ENCODE data around the gene PLBD1. TPM values are rescaled to one million over a fixed set of nuclear protein-coding genes. Genes with fewer than 3 reads are reported as not detected.

Gene PLBD1
- total RNA-seq, 1 donor from 2014 or later = 26.1 TPM

GRCh38 chr12:14548609-14549008 is 19.1 kb downstream of the PLBD1 start:
- Mint-ChIP-seq H3K27me3 (no peaks in the 10 kb centered on the region), H3K9me3 (ENCODE audit: low read depth) (peaks cover 4% of the 10 kb centered on the region), H3K4me3 (ENCODE audit: low read depth) (no peak overlapping the region), H3K27ac (no peak overlapping the region), H3K36me3 (ENCODE audit: insufficient read depth) (peaks cover 2% of the 10 kb centered on the region), H3K4me1 (ENCODE audit: low read depth) (no peaks in the 10 kb centered on the region)
- DNase-seq (ENCODE audit: low spot score, unreplicated experiment) = no peak
- no peak for TF ChIP-seq CTCF (IDR thresholded peaks at IDR 0.05; ENCODE audit: unreplicated experiment)

GRCh38 chr12:14547571-14547970 is 20.1 kb downstream of the PLBD1 start:
- peaks cover 1% of the 10 kb centered on the region for H3K36me3 Mint-ChIP-seq (ENCODE audit: insufficient read depth)
- no peak for TF ChIP-seq CTCF (IDR thresholded peaks at IDR 0.05; ENCODE audit: unreplicated experiment)
- H3K9me3 Mint-ChIP-seq (ENCODE audit: low read depth) = peaks cover 4% of the 10 kb centered on the region
- no peaks in the 10 kb centered on the region for H3K27me3 Mint-ChIP-seq
- no peak overlapping the region for H3K4me3 Mint-ChIP-seq (ENCODE audit: low read depth)
- no peaks in the 10 kb centered on the region for H3K4me1 Mint-ChIP-seq (ENCODE audit: low read depth)
- H3K27ac Mint-ChIP-seq = no peak overlapping the region
- no peak for DNase-seq (ENCODE audit: low spot score, unreplicated experiment)

- Mint-ChIP-seq H3K27ac (no peak overlapping the region), H3K9me3 (ENCODE audit: low read depth) (peaks cover 4% of the 10 kb centered on the region), H3K36me3 (ENCODE audit: insufficient read depth) (peaks cover 1% of the 10 kb centered on the region), H3K4me3 (ENCODE audit: low read depth) (no peak overlapping the region), H3K4me1 (ENCODE audit: low read depth) (no peaks in the 10 kb centered on the region), H3K27me3 (no peaks in the 10 kb centered on the region)
- no peak for DNase-seq (ENCODE audit: low spot score, unreplicated experiment)
- TF ChIP-seq CTCF (IDR thresholded peaks at IDR 0.05; ENCODE audit: unreplicated experiment) = no peak
Observed at GRCh38 chr12:14545144-14546124, 22.2 kb downstream of the PLBD1 start.

- H3K27me3 Mint-ChIP-seq = no peaks in the 10 kb centered on the region
- no peaks in the 10 kb centered on the region for H3K9me3 Mint-ChIP-seq (ENCODE audit: low read depth)
- H3K27ac Mint-ChIP-seq = no peak overlapping the region
- no peak overlapping the region for H3K4me3 Mint-ChIP-seq (ENCODE audit: low read depth)
- peaks cover 7% of the 10 kb centered on the region for H3K36me3 Mint-ChIP-seq (ENCODE audit: insufficient read depth)
- no peak for DNase-seq (ENCODE audit: low spot score, unreplicated experiment)
- H3K4me1 Mint-ChIP-seq (ENCODE audit: low read depth) = peaks cover 3% of the 10 kb centered on the region
- no peak for TF ChIP-seq CTCF (IDR thresholded peaks at IDR 0.05; ENCODE audit: unreplicated experiment)
Observed at GRCh38 chr12:14540801-14541462, 26.8 kb downstream of the PLBD1 start.

GRCh38 chr12:14537088-14537487 is 30.6 kb downstream of the PLBD1 start:
- H3K36me3 Mint-ChIP-seq (ENCODE audit: insufficient read depth) = peaks cover 15% of the 10 kb centered on the region
- DNase-seq (ENCODE audit: low spot score, unreplicated experiment) = no peak
- H3K27ac Mint-ChIP-seq = no peak overlapping the region
- no peaks in the 10 kb centered on the region for H3K27me3 Mint-ChIP-seq
- H3K4me1 Mint-ChIP-seq (ENCODE audit: low read depth) = peaks cover 3% of the 10 kb centered on the region
- no peak for TF ChIP-seq CTCF (IDR thresholded peaks at IDR 0.05; ENCODE audit: unreplicated experiment)
- no peaks in the 10 kb centered on the region for H3K9me3 Mint-ChIP-seq (ENCODE audit: low read depth)
- H3K4me3 Mint-ChIP-seq (ENCODE audit: low read depth) = no peak overlapping the region
